Lung microvascular endothelial cell (primary cell): ENCODE measurements around the gene RCAN2. TPM values are rescaled to one million over a fixed set of nuclear protein-coding genes. Genes with fewer than 3 reads are reported as not detected.
"Not testable (repeated sequence)": the region's sequence is repeated elsewhere in the genome, so short reads cannot be mapped to it uniquely, and the experiment has no call there.

ENCODE experiments used
- DNase-seq, 2 donors: peaks; one replicate each; pipeline versions ENCODE4 v3.0.0 to v3.0.0-alpha.2; 2010; ENCODE audit warnings: low read depth in 2 of 2
- total RNA-seq: library from RNA; depleted of rRNA; stranded (reverse); fragments of >200 nt; gene quantifications from 2 replicates; pipeline ENCODE4 v1.2.1, GENCODE V29; 2014

RCAN2 gene
- total RNA-seq, 1 donor from 2014 or later: not detected

DNA sequence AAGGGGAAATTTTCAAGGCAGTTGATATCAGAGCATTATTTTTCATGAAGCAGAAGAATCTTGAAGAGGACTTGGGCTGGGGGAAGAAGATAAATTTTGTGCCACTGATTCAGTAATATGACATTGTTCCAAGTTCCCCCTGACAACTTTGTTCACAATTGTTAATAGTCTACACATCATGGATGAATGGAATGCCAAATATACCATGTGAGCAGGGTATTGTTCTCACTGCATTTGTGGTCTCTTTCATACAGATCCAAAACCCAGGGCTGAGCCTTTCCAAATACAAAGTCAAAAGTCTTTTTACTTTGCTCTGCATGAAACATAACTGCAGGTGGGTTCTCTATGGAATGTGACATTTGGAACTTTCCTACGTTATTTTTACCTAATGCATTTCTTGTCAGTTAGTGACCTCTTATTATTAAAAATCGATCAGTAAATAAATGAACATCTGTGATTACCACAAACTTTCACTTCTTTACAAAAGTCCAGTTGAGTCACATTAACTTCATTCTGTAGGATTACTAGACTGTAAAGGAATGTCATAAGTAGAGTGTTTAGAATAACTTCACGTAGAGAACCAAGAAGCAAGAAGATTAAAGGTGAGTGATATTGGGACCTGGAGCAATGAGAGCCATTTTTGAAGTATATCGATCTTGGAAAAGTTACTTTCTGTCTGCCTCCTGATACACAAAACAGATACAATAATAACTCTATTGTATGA, 100.9 kb downstream of the RCAN2 start:
- no peak for DNase-seq

GRCh38 chr6:46387728-46388127, 103.5 kb downstream of the RCAN2 start:
- DNase-seq: not testable (repeated sequence)

DNA sequence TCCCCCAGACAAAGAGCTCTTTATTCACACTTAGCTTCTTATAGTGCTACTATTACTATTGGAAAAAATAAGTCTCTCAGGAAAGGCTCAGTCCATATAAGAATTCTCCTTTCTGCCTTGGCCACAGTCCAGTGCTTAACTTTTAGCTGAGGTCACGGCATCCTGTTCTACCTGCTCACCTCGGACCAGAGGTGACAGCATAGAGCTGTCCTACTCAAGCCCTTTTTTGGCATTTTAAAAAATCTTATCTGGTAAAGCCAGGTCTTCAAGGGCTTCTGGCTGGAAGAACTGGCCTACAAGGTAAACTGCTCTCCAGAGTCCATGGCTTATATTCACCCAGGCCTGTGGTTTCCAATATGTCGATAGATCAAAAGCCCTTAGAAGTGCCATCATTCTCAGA, 109.7 kb downstream of the RCAN2 start:
- no peak for DNase-seq

DNA sequence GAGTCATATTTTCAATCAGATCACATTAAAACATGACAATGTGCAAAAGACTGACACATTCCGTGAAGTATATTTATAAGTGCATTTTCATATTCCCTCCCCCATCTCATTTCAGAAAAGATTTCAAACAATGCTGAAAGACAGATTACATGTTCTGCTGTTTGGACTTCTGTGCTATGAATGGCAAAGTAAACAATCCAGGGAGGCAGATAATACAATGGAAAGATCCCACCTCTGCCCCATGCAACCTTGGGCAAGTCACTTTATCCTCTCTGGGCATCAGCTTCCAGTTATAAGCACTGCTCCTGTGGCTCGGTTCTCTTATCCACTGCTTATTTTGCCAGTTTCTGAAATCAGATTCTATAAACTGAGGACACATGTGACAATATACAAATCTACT, 110.2 kb downstream of the RCAN2 start:
- peak in 1 of 2 donors; percentile 0 for DNase-seq

- DNase-seq: no peak
Measured at GRCh38 chr6:46380152-46380807, 111.0 kb downstream of the RCAN2 start.

DNA sequence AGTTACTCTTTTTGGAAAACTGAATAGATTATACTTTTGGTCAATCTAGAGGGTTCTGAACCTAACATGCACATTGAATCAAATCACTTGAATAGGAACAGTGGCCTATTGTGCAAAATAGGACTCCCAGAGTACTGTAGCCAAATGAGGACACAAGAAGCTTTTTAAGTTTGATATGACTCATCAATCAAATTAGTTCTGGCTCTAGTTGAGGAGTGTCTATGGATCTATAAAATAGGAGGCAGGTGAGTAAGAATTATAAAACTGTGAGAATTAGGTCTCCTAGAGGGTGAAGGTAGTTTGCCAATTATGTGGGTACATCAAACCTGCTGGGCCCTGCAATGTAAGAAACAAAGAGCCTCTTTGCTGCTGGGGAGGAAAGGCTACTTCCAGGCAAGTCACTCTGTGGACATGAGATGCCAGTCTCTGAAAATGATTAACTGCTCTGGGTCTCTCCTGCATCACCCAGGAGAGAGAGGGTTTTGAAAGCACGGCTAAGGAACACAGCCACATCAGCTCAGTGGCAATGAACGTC, 112.3 kb downstream of the RCAN2 start:
- DNase-seq: no peak

- DNase-seq: no peak
Measured at GRCh38 chr6:46378161-46378881, 112.9 kb downstream of the RCAN2 start.

DNA sequence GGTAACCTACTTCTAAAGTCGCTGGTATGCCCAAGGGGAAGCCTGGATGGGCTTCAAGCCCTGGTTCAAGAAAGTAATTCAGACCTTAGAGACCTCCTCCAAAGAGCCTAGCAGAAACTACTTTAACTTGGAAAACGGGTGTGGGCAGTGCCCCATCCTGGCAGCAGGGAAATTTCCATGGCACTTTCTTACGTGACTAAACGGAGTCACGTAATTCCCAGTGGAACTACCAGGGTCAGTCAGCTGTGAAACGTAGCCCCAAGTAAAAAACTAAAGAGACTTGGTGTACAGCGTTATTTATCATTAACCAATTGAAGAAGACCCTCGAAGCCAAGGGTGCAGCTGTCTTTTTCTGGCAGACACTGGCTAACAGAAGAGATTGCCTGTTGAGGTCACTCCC, 114.0 kb downstream of the RCAN2 start:
- DNase-seq: no peak

- no peak for DNase-seq
Measured at GRCh38 chr6:46376562-46377061, 114.6 kb downstream of the RCAN2 start.

DNA sequence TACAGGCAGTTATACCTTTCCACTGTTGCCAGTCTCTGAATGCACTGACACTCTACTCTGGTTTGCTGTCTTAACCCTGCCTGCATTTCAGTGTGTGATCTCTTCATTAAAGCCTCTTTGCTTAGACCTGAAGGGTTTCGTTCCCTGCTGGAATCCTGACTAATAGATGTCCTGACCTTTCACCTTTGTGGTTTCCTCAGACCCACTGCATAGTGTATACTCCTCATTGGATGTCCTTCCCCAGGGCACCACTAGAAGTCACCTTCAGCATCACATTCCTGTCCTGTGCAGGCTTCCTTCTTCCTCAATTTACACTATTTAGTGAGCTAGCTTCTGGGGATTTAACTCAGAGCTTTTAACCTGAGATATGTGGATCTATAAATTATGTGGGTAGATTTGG, 120.6 kb downstream of the RCAN2 start:
- DNase-seq: no peak

- no peak for DNase-seq
Measured at GRCh38 chr6:46368169-46368536, 123.1 kb downstream of the RCAN2 start.

GRCh38 chr6:46367354-46368168, 123.7 kb downstream of the RCAN2 start:
- DNase-seq: no peak

GRCh38 chr6:46366190-46366900, 124.9 kb downstream of the RCAN2 start:
- DNase-seq: no peak

GRCh38 chr6:46357591-46357990, 133.7 kb downstream of the RCAN2 start:
- no peak for DNase-seq

GRCh38 chr6:46356543-46356942, 134.7 kb downstream of the RCAN2 start:
- DNase-seq: no peak

DNA sequence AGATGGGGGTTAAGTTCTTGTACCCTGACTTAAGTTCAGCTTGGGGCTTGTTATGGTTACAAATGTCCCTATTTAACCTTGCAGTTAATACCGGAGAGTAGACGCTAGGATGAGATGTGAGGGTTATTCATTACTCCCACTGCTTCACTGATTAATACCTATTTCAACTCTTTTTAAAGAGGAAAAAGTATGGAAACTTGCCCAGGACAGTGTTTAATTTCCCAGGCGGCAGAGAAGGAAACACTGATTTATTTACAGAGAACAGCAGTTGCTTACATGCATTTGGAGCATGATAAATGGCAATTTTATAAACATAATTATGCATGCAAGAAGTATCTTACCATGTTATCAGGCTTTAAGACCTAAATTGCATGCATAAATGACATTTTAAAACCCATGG, 137.7 kb downstream of the RCAN2 start:
- no peak for DNase-seq

DNA sequence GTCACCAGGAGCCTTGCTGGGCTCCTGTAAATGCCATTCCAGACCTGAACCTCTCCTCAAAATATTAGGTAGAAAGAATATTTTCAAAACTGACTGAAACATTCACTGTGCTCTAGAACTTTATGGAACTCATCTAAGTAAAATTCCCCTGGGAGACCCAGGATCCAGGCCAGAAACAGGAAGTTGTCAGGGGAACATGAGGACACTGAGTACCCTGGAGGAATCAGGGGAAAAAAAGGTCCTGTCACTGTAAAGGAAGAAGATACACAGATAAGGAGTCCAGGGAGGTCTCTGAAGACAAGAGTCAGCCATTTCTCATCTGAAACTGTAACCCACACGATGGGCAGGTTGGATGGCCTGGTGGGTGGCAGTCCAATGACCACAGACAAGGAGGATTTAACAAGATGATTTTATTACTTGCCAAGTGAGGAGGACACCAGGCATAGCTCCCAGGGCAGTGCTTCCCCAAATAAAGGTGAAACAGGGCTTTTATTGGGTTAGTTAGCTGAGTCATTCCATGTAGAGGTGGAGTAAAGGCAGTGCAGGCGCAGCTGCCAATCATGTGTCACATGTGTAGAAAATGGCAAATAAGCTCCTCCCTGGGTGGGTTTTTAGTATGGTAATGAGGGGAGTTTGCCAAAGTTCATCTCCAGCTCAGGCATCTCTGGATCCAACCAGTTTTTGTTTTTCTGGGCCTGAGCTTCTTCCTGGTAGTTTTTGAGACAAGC, 138.5 kb downstream of the RCAN2 start:
- no peak for DNase-seq

- DNase-seq: no peak
Measured at GRCh38 chr6:46350714-46351113, 140.5 kb downstream of the RCAN2 start.

- DNase-seq: no peak
Measured at GRCh38 chr6:46347669-46348068, 143.6 kb downstream of the RCAN2 start.

GRCh38 chr6:46340246-46340645, 151.0 kb downstream of the RCAN2 start:
- DNase-seq: no peak
